Type B pancreatic cell (in vitro differentiated cells): ENCODE data around the gene TULP4. TPM values are rescaled to one million over a fixed set of nuclear protein-coding genes. Genes with fewer than 3 reads are reported as not detected.

Experiments used
- DNase-seq: peaks from one replicate; pipeline ENCODE4 v3.0.0; 2021; ENCODE audit warnings: mixed read lengths; ENCODE audit not compliant: unreplicated experiment; ENCODE audit errors: extremely low spot score
- H3K27ac Mint-ChIP-seq: 2 replicates; pipeline ENCODE4 v1.8.0; 2021; ENCODE audit warnings: mild to moderate bottlenecking, mixed read lengths
- H3K27me3 Mint-ChIP-seq: 2 replicates; pipeline ENCODE4 v1.8.0; 2021; ENCODE audit warnings: mixed read lengths
- H3K36me3 Mint-ChIP-seq: 2 replicates; pipeline ENCODE4 v1.8.0; 2021; ENCODE audit warnings: mixed read lengths
- H3K4me1 Mint-ChIP-seq: one replicate; pipeline ENCODE4 v1.8.0; 2021; ENCODE audit warnings: mixed read lengths; ENCODE audit not compliant: unreplicated experiment
- H3K4me3 Mint-ChIP-seq: 2 replicates; pipeline ENCODE4 v1.8.0; 2021; ENCODE audit warnings: mild to moderate bottlenecking, mixed read lengths
- H3K9me3 Mint-ChIP-seq: 2 replicates; pipeline ENCODE4 v1.8.0; 2021; ENCODE audit warnings: mixed read lengths
- total RNA-seq: library from RNA; stranded (reverse); gene quantifications from 2 replicates; pipeline ENCODE4 v1.2.1, GENCODE V29; 2021; ENCODE audit warnings: low replicate concordance
- TF ChIP-seq, protein P1 (sequence below): fragments of 200-600 bp; sonication (generic); conservative IDR thresholded peaks from 2 replicates; pipeline ENCODE4 v1.5.0; 2021; ENCODE audit warnings: antibody characterized with exemption, mild to moderate bottlenecking

The TULP4 gene
- total RNA-seq, 1 donor from 2014 or later: 109 TPM

DNA sequence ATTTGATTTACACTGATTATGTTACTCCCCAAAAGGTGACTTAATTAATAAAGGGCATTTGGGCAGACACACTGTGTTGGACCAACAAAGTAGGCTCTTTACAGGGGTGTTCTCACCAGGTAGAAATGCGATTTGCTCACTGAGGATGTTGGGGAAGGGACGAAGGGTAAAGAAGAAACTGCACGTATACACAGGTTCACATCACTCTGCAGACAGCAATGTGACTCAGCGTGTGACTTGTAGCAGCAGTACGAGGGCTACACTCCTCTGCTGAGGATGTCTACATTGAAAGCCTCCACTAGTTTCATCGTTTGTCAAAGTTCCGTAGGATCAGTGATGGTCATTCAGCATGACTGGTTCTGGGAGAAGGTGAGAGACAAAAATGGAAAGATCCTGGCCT lies 194.9 kb downstream of the TULP4 start:
- Mint-ChIP-seq H3K4me3 (no peak overlapping the region), H3K36me3 (peaks cover 21% of the 10 kb centered on the region), H3K9me3 (no peaks in the 10 kb centered on the region), H3K27me3 (no peaks in the 10 kb centered on the region), H3K4me1 (no peaks in the 10 kb centered on the region), H3K27ac (no peak overlapping the region)
- DNase-seq: no peak
- TF ChIP-seq, protein P1, sequence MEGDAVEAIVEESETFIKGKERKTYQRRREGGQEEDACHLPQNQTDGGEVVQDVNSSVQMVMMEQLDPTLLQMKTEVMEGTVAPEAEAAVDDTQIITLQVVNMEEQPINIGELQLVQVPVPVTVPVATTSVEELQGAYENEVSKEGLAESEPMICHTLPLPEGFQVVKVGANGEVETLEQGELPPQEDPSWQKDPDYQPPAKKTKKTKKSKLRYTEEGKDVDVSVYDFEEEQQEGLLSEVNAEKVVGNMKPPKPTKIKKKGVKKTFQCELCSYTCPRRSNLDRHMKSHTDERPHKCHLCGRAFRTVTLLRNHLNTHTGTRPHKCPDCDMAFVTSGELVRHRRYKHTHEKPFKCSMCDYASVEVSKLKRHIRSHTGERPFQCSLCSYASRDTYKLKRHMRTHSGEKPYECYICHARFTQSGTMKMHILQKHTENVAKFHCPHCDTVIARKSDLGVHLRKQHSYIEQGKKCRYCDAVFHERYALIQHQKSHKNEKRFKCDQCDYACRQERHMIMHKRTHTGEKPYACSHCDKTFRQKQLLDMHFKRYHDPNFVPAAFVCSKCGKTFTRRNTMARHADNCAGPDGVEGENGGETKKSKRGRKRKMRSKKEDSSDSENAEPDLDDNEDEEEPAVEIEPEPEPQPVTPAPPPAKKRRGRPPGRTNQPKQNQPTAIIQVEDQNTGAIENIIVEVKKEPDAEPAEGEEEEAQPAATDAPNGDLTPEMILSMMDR: no peak

DNA sequence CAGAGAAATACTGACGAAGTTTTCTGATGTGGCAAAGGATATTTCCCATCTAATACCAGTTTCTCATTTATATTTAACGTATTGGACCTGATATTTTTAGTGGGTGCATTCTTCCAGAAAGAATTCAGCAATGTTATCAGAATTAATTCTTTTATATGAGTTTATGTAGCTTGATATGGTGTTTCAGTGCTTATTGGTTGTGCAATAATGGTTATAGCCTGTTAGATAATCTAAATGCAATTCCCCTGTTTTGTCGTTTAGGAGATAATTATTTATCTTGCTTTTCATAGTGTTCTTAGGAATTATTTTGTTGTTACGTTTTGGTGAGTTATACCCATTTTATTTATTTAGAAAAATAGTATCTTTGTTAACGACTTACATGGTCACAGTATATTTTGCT lies 196.2 kb downstream of the TULP4 start:
- Mint-ChIP-seq H3K27me3 (no peaks in the 10 kb centered on the region), H3K4me1 (no peaks in the 10 kb centered on the region), H3K4me3 (no peak overlapping the region), H3K9me3 (no peaks in the 10 kb centered on the region), H3K36me3 (peaks cover 19% of the 10 kb centered on the region), H3K27ac (no peak overlapping the region)
- no peak for DNase-seq
- TF ChIP-seq, protein P1: no peak

DNA sequence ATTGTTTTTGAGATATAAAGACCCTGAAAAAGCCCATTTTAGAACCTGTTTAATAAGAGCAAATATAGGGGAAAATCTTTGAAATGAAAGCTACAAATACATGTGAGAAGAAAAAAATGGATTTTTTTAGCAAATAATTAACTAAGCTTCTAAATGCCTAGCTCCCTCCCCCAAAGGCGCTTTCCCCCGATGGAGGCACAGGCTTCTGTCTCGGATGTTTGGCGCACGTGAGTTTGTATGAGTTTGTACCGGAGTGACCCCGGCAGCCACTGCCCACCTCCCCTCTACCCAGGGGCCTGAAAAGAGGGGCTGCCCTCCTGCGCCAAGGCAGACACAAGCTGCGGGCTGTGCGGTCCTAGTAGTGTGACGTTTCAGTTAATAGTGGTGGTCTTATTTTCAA lies 197.2 kb downstream of the TULP4 start:
- Mint-ChIP-seq H3K4me1 (no peaks in the 10 kb centered on the region), H3K9me3 (no peaks in the 10 kb centered on the region), H3K36me3 (peaks cover 19% of the 10 kb centered on the region), H3K27me3 (no peaks in the 10 kb centered on the region), H3K4me3 (no peak overlapping the region), H3K27ac (no peak overlapping the region)
- TF ChIP-seq, protein P1: no peak
- DNase-seq: no peak

DNA sequence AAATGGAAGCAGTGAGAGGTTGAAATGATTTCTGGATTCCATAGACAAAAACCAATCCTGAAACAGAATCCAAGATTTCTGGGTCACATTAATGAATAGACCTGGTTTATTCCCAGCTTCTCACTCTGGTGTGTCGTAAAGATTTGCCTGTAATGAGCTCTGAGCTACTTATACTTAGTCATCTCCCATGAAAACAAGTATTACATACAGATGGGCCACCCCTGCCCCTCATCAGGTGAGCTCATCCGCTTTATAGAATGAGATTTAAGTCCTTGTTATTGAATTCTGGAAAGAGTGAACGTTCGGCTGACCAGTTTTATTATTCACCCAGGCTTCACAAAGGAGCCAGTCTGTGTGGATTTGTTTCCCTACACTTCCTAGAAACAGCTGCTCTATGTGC lies 200.5 kb downstream of the TULP4 start:
- Mint-ChIP-seq H3K4me1 (peaks cover 4% of the 10 kb centered on the region), H3K36me3 (peaks cover 13% of the 10 kb centered on the region), H3K4me3 (no peak overlapping the region), H3K27ac (no peak overlapping the region), H3K9me3 (no peaks in the 10 kb centered on the region), H3K27me3 (peaks cover 3% of the 10 kb centered on the region)
- no peak for DNase-seq
- TF ChIP-seq, protein P1: no peak

DNA sequence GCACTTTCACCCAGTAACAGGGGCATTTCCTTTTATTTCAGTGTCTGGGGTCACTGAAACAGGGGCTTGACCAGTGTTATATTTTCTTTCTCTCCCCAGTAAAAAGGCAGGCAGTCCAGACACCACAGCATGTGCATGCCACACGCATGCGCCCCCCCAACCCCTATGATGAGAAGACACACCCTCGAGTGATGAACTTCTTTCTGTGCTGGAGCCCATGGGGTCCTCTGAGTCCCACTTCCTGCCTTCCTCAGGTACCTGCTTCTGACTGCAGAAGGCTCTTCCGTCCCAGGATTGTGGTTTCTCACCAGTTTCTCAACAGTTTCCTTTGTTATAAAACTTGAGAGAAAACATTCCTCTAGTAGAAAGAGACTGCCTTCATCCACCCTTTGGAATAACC lies 201.9 kb downstream of the TULP4 start:
- no peak for DNase-seq
- H3K4me3 Mint-ChIP-seq: no peak overlapping the region
- H3K4me1 Mint-ChIP-seq: peaks cover 11% of the 10 kb centered on the region
- peaks cover 13% of the 10 kb centered on the region for H3K36me3 Mint-ChIP-seq
- no peaks in the 10 kb centered on the region for H3K9me3 Mint-ChIP-seq
- H3K27me3 Mint-ChIP-seq: peaks cover 9% of the 10 kb centered on the region
- H3K27ac Mint-ChIP-seq: no peak overlapping the region
- TF ChIP-seq, protein P1: no peak

DNA sequence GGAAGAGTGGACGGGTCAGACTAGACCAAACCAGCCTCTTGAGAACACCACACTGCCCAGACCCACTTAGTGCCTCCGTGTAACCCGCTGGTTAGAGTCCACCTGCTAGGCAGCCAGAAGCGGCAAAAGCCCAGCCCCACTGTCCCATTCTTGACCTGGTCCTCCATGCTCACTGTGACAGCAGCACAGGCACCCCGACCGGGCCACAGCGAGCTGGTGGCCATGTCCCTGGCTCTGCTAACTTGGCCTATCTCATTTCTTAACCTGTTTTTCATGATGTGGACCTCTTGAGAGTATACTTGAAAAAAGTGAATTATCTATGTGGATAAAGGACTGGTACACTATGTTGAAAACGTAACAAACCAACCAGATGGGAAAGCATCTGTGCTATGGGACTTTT lies 202.7 kb downstream of the TULP4 start:
- Mint-ChIP-seq H3K27ac (no peak overlapping the region), H3K36me3 (peaks cover 13% of the 10 kb centered on the region), H3K4me1 (peaks cover 11% of the 10 kb centered on the region), H3K4me3 (no peak overlapping the region), H3K27me3 (peaks cover 9% of the 10 kb centered on the region), H3K9me3 (no peaks in the 10 kb centered on the region)
- TF ChIP-seq, protein P1: no peak
- no peak for DNase-seq
